CD4-positive, alpha-beta memory T cell (primary cell): ENCODE data around the gene KRT80. TPM values are rescaled to one million over a fixed set of nuclear protein-coding genes. Genes with fewer than 3 reads are reported as not detected.

Experiments
- CTCF ChIA-PET: fragments of 350-600 bp; sonication (Branson Sonifier 250); formaldehyde crosslinking; loops from one replicate; lab custom pipeline; 2021; ENCODE audit warnings: inconsistent platforms; ENCODE audit not compliant: partially characterized antibody; lab: Charles Lee
- POLR2A ChIA-PET: fragments of 350-600 bp; sonication (Branson Sonifier 250); formaldehyde crosslinking; loops from one replicate; lab custom pipeline; 2021; ENCODE audit not compliant: partially characterized antibody; lab: Charles Lee
- DNase-seq, 5 donors: peaks; one replicate each; pipeline versions ENCODE4 v3.0.0 to v3.0.0-alpha.2; 2020 to 2022; ENCODE audit warnings: mixed read lengths in 1 of 5
- H3K27ac ChIP-seq: one replicate; pipeline ENCODE4 v1.7.0; 2013; ENCODE audit warnings: low read depth, low read length
- H3K27me3 ChIP-seq: 2 replicates; pipeline ENCODE4 v1.7.0; 2013; ENCODE audit warnings: mild to moderate bottlenecking, low read length, moderate library complexity; ENCODE audit not compliant: insufficient read depth
- H3K36me3 ChIP-seq: 2 replicates; pipeline ENCODE4 v1.7.0; 2013; ENCODE audit warnings: mild to moderate bottlenecking, low read length, moderate library complexity; ENCODE audit not compliant: insufficient read depth
- H3K4me1 ChIP-seq: 2 replicates; pipeline ENCODE4 v1.7.0; 2013; ENCODE audit warnings: mild to moderate bottlenecking, low read length, moderate library complexity; ENCODE audit not compliant: insufficient read depth
- H3K4me3 ChIP-seq, 2 donors: one replicate each; pipeline ENCODE4 v1.7.0; 2013; ENCODE audit warnings: low read length in 2 of 2, mild to moderate bottlenecking in 1 of 2
- H3K9me3 ChIP-seq, 2 donors: one replicate each; pipeline ENCODE4 v1.7.0; 2013; ENCODE audit warnings: low read length in 2 of 2, control low read depth in 1 of 2; ENCODE audit not compliant: control insufficient read depth in 1 of 2
- H3K27ac Mint-ChIP-seq, 7 donors: one replicate each; pipeline ENCODE4 v1.8.0; 2020 to 2021; ENCODE audit warnings: mixed read lengths in 7 of 7, mild to moderate bottlenecking in 6 of 7, inconsistent platforms in 3 of 7, moderate library complexity in 3 of 7
- H3K27me3 Mint-ChIP-seq, 2 donors: one replicate each; pipeline ENCODE4 v1.8.0; 2020 to 2021; ENCODE audit warnings: mixed read lengths in 2 of 2
- H3K36me3 Mint-ChIP-seq, 2 donors: one replicate each; pipeline ENCODE4 v1.8.0; 2020 to 2021; ENCODE audit warnings: mixed read lengths in 2 of 2, inconsistent platforms in 1 of 2, mild to moderate bottlenecking in 1 of 2
- H3K4me1 Mint-ChIP-seq, 4 donors: one replicate each; pipeline ENCODE4 v1.8.0; 2020 to 2021; ENCODE audit warnings: mixed read lengths in 4 of 4, mild to moderate bottlenecking in 1 of 4
- H3K4me3 Mint-ChIP-seq, 8 donors: one replicate each; pipeline ENCODE4 v1.8.0; 2020 to 2021; ENCODE audit warnings: mixed read lengths in 8 of 8, mild to moderate bottlenecking in 7 of 8, moderate library complexity in 6 of 8, inconsistent platforms in 3 of 8
- H3K9me3 Mint-ChIP-seq, 8 donors: one replicate each; pipeline ENCODE4 v1.8.0; 2020 to 2021; ENCODE audit warnings: mixed read lengths in 8 of 8, mild to moderate bottlenecking in 5 of 8, inconsistent platforms in 3 of 8, moderate library complexity in 1 of 8
- intact Hi-C: fragments of 100-400 bp; cut with micrococcal nuclease; formaldehyde crosslinking; loops from one replicate; pipeline ENCODE4 v1.15.1; 2023
- polyA plus RNA-seq, 2 donors: library from polyadenylated mRNA; unstranded; fragments of 300-500 nt; fragmentation: Illumina TruSeq; gene quantifications; one replicate each; pipeline ENCODE4 v1.2.3, GENCODE V29; 2021
- total RNA-seq, 2 experiments: library from RNA; stranded (reverse); gene quantifications; one replicate each; pipeline ENCODE4 v1.2.3, GENCODE V29; 2021

The KRT80 gene
- total and polyA plus RNA-seq, 4 experiments from 2014 or later, result not detected

GRCh38 chr12:52149182-52149641 is 42.6 kb downstream of the KRT80 start:
- Mint-ChIP-seq H3K27me3 (no peaks in the 10 kb centered on the region), H3K27ac (peak overlapping the region in 1 of 7 donors; percentile 27), H3K9me3 (no peaks in the 10 kb centered on the region), H3K4me3 (no peak overlapping the region), H3K36me3 (no peaks in the 10 kb centered on the region), H3K4me1 (peaks cover 6 to 26% (median 19%) of the 10 kb centered on the region in 4 donors)
- H3K36me3 ChIP-seq, result no peaks in the 10 kb centered on the region
- H3K4me1 ChIP-seq, result peaks cover 23% of the 10 kb centered on the region
- H3K4me3 ChIP-seq, result no peak overlapping the region
- H3K9me3 ChIP-seq, result no peaks in the 10 kb centered on the region
- intact Hi-C loops, result no loop called here
- POLR2A ChIA-PET, result interaction anchor here (0.7 kb wide), 1 partner anchor 177 kb away, joined by 3 read pairs; no protein-coding TSS in a partner anchor
- CTCF ChIA-PET, result interaction anchor here (1.0 to 6.7 kb wide), 4 partner anchors 8 to 178 kb away, joined by 3 to 76 read pairs (median 8); no protein-coding TSS in a partner anchor
- no peaks in the 10 kb centered on the region for H3K27me3 ChIP-seq
- no peak for DNase-seq
- no peak overlapping the region for H3K27ac ChIP-seq

- Mint-ChIP-seq H3K27me3 (no peaks in the 10 kb centered on the region), H3K36me3 (no peaks in the 10 kb centered on the region), H3K4me3 (no peak overlapping the region), H3K27ac (no peak overlapping the region), H3K4me1 (peaks cover 6 to 20% (median 14%) of the 10 kb centered on the region in 4 donors), H3K9me3 (no peaks in the 10 kb centered on the region)
- H3K4me3 ChIP-seq, result no peak overlapping the region
- DNase-seq, result no peak
- ChIA-PET POLR2A (interaction anchor here (0.7 kb wide), 1 partner anchor 178 kb away, joined by 3 read pairs; no protein-coding TSS in a partner anchor), CTCF (interaction anchor here (1.0 to 2.6 kb wide), 4 partner anchors 8 to 179 kb away, joined by 3 to 9 read pairs (median 6); no protein-coding TSS in a partner anchor)
- H3K9me3 ChIP-seq, result no peaks in the 10 kb centered on the region
- intact Hi-C loops, result no loop called here
- no peaks in the 10 kb centered on the region for H3K27me3 ChIP-seq
- H3K27ac ChIP-seq, result no peak overlapping the region
- H3K4me1 ChIP-seq, result peaks cover 17% of the 10 kb centered on the region
- H3K36me3 ChIP-seq, result no peaks in the 10 kb centered on the region
Measured at GRCh38 chr12:52148464-52149181, 43.2 kb downstream of the KRT80 start.

GRCh38 chr12:52147964-52148463 is 43.8 kb downstream of the KRT80 start:
- Histone ChIP-seq H3K4me1 (peaks cover 11% of the 10 kb centered on the region), H3K4me3 (no peak overlapping the region), H3K27me3 (no peaks in the 10 kb centered on the region), H3K27ac (no peak overlapping the region), H3K36me3 (no peaks in the 10 kb centered on the region), H3K9me3 (no peaks in the 10 kb centered on the region)
- Mint-ChIP-seq H3K36me3 (no peaks in the 10 kb centered on the region), H3K9me3 (no peaks in the 10 kb centered on the region), H3K4me1 (peaks cover 6 to 15% (median 11%) of the 10 kb centered on the region in 4 donors), H3K27ac (peak overlapping the region in 1 of 7 donors; percentile 4), H3K4me3 (no peak overlapping the region), H3K27me3 (no peaks in the 10 kb centered on the region)
- intact Hi-C loops, result no loop called here
- POLR2A ChIA-PET, result no interaction called here
- DNase-seq, result no peak
- CTCF ChIA-PET, result interaction anchor here (1.0 to 2.6 kb wide), 4 partner anchors 8 to 180 kb away, joined by 3 to 9 read pairs (median 6); no protein-coding TSS in a partner anchor

- no peaks in the 10 kb centered on the region for H3K27me3 ChIP-seq
- no peak overlapping the region for H3K4me3 ChIP-seq
- H3K27ac Mint-ChIP-seq, result peak overlapping the region in 1 of 7 donors; percentile 35
- no peak for DNase-seq
- intact Hi-C loops, result no loop called here
- ChIA-PET CTCF (interaction anchor here (0.5 to 2.6 kb wide), 3 partner anchors 9 to 770 kb away, joined by 3 to 9 read pairs (median 5); no protein-coding TSS in a partner anchor), POLR2A (no interaction called here)
- H3K27ac ChIP-seq, result no peak overlapping the region
- H3K27me3 Mint-ChIP-seq, result no peaks in the 10 kb centered on the region
- H3K4me1 ChIP-seq, result peaks cover 6% of the 10 kb centered on the region
- no peaks in the 10 kb centered on the region for H3K9me3 Mint-ChIP-seq
- H3K4me3 Mint-ChIP-seq, result no peak overlapping the region
- no peaks in the 10 kb centered on the region for H3K9me3 ChIP-seq
- no peaks in the 10 kb centered on the region for H3K36me3 Mint-ChIP-seq
- H3K4me1 Mint-ChIP-seq, result peaks cover 4 to 10% (median 8%) of the 10 kb centered on the region in 4 donors
- no peaks in the 10 kb centered on the region for H3K36me3 ChIP-seq
Measured at GRCh38 chr12:52147367-52147963, 44.3 kb downstream of the KRT80 start.

GRCh38 chr12:52146822-52147366 is 44.9 kb downstream of the KRT80 start:
- Mint-ChIP-seq H3K4me1 (peaks cover 4 to 9% (median 8%) of the 10 kb centered on the region in 4 donors), H3K36me3 (no peaks in the 10 kb centered on the region), H3K4me3 (no peak overlapping the region), H3K27me3 (peaks cover 0 to 2% of the 10 kb centered on the region in 2 donors), H3K27ac (no peak overlapping the region), H3K9me3 (no peaks in the 10 kb centered on the region)
- intact Hi-C loops, result no loop called here
- Histone ChIP-seq H3K27me3 (no peaks in the 10 kb centered on the region), H3K4me3 (no peak overlapping the region), H3K4me1 (peaks cover 5% of the 10 kb centered on the region), H3K36me3 (no peaks in the 10 kb centered on the region), H3K27ac (no peak overlapping the region), H3K9me3 (no peaks in the 10 kb centered on the region)
- DNase-seq, result no peak
- POLR2A ChIA-PET, result interaction anchor here (0.9 kb wide), 1 partner anchor 14 kb away, joined by 3 read pairs; no protein-coding TSS in a partner anchor
- CTCF ChIA-PET, result interaction anchor here (0.5 to 2.6 kb wide), 2 partner anchors 11 to 770 kb away, joined by 3 to 9 read pairs; no protein-coding TSS in a partner anchor

GRCh38 chr12:52146089-52146821 is 45.6 kb downstream of the KRT80 start:
- DNase-seq, result no peak
- Histone ChIP-seq H3K27ac (no peak overlapping the region), H3K36me3 (no peaks in the 10 kb centered on the region), H3K9me3 (no peaks in the 10 kb centered on the region), H3K4me1 (no peaks in the 10 kb centered on the region), H3K27me3 (no peaks in the 10 kb centered on the region), H3K4me3 (no peak overlapping the region)
- Mint-ChIP-seq H3K27ac (peak overlapping the region in 2 of 7 donors; percentile 24 to 56), H3K27me3 (peaks cover 0 to 2% of the 10 kb centered on the region in 2 donors), H3K36me3 (no peaks in the 10 kb centered on the region), H3K9me3 (peaks cover 0 to 1% (median 0%) of the 10 kb centered on the region in 8 donors), H3K4me3 (no peak overlapping the region), H3K4me1 (peaks cover 0 to 3% (median 1%) of the 10 kb centered on the region in 4 donors)
- intact Hi-C loops, result no loop called here
- ChIA-PET POLR2A (interaction anchor here (0.9 kb wide), 1 partner anchor 15 kb away, joined by 3 read pairs; no protein-coding TSS in a partner anchor), CTCF (no interaction called here)
